Hematopoietic multipotent progenitor cell treated with erythropoietin and hydrocortisone succinate and interleukin-3 and kit ligand, for 8 days (in vitro differentiated cells): ENCODE measurements around the gene ZC3H12A.

Source experiments
- DNase-seq: peaks from one replicate; pipeline ENCODE4 v3.0.0-alpha.2; 2015

The ZC3H12A gene

GRCh38 chr1:37474046-37474696 is at the start of gene ZC3H12A:
Gene ZC3H12A, plus strand, starts transcription at chr1:37474580. Its CDS starts 917 bp downstream, at chr1:37475497.
- peak; percentile 88 for DNase-seq

- no peak for DNase-seq
Measured at GRCh38 chr1:37425221-37425620, 49.2 kb upstream of the ZC3H12A start.

- DNase-seq, result no peak
Measured at GRCh38 chr1:37429029-37429428, 45.4 kb upstream of the ZC3H12A start.

- DNase-seq, result no peak
Measured at GRCh38 chr1:37430103-37430985, 44.0 kb upstream of the ZC3H12A start.

- no peak for DNase-seq
Measured at GRCh38 chr1:37432716-37433115, 41.7 kb upstream of the ZC3H12A start.

GRCh38 chr1:37433171-37433570 is 41.2 kb upstream of the ZC3H12A start:
- no peak for DNase-seq

- peak; percentile 64 for DNase-seq
Measured at GRCh38 chr1:37434292-37435225, 39.8 kb upstream of the ZC3H12A start.

- peak; percentile 59 for DNase-seq
Measured at GRCh38 chr1:37437087-37437486, 37.3 kb upstream of the ZC3H12A start.

GRCh38 chr1:37438037-37438868 is 36.1 kb upstream of the ZC3H12A start:
- no peak for DNase-seq

- no peak for DNase-seq
Measured at GRCh38 chr1:37438869-37439343, 35.5 kb upstream of the ZC3H12A start.

- DNase-seq, result no peak
Measured at GRCh38 chr1:37439349-37439995, 34.9 kb upstream of the ZC3H12A start.

- no peak for DNase-seq
Measured at GRCh38 chr1:37441490-37441889, 32.9 kb upstream of the ZC3H12A start.

GRCh38 chr1:37442139-37442538 is 32.2 kb upstream of the ZC3H12A start:
- DNase-seq, result no peak

GRCh38 chr1:37442644-37443043 is 31.7 kb upstream of the ZC3H12A start:
- DNase-seq, result no peak

GRCh38 chr1:37446874-37447273 is 27.5 kb upstream of the ZC3H12A start:
- no peak for DNase-seq

GRCh38 chr1:37448185-37448584 is 26.2 kb upstream of the ZC3H12A start:
- DNase-seq, result no peak

GRCh38 chr1:37448691-37449417 is 25.5 kb upstream of the ZC3H12A start:
- no peak for DNase-seq

GRCh38 chr1:37449936-37450335 is 24.4 kb upstream of the ZC3H12A start:
- DNase-seq, result no peak

GRCh38 chr1:37452416-37452815 is 22.0 kb upstream of the ZC3H12A start:
- DNase-seq, result no peak

GRCh38 chr1:37453647-37454046 is 20.7 kb upstream of the ZC3H12A start:
- no peak for DNase-seq

GRCh38 chr1:37455516-37455915 is 18.9 kb upstream of the ZC3H12A start:
- DNase-seq, result no peak
